ENCODE measurements around the gene SOX6. TPM values are rescaled to one million over a fixed set of nuclear protein-coding genes. Genes with fewer than 3 reads are reported as not detected.

Gene SOX6
- polyA plus RNA-seq, 1 donor (not counting 4 experiments of a cell fraction or from before 2014, with no cell fraction given) = 6.0 TPM

GRCh38 chr11:16013242-16013641 lies 343.1 kb downstream of the SOX6 start:
- H3K9me1 ChIP-seq (ENCODE audit: control insufficient read depth, extremely low read depth, insufficient read depth, low read length) = no peaks in the 10 kb centered on the region
- DNase-seq (ENCODE audit: low read depth, low spot score) (no peak), FAIRE-seq (no peak)
- H3K4me2 ChIP-seq (ENCODE audit: control insufficient read depth, extremely low read depth, insufficient read depth, low read depth, low read length) = no peak overlapping the region
- no peaks in the 10 kb centered on the region for H3K4me1 ChIP-seq (ENCODE audit: control insufficient read depth, extremely low read depth, insufficient read depth, low read length)
- H2AFZ ChIP-seq (ENCODE audit: control insufficient read depth, low read length) = no peak overlapping the region
- H4K20me1 ChIP-seq (ENCODE audit: control insufficient read depth, extremely low read depth, insufficient read depth, low read length) = no peaks in the 10 kb centered on the region
- no peaks in the 10 kb centered on the region for H3K27me3 ChIP-seq (ENCODE audit: control insufficient read depth, extremely low read depth, insufficient read depth, low read length)
- no peak overlapping the region for H3K27ac ChIP-seq (ENCODE audit: control insufficient read depth, insufficient read depth, low read length)
- no peak overlapping the region for H3K9ac ChIP-seq (ENCODE audit: control insufficient read depth, extremely low read depth, insufficient read depth, low read length)
- TF ChIP-seq CTCF (optimal IDR thresholded peaks at IDR 0.05 in 1 of 3, IDR thresholded peaks at IDR 0.05 in 1 of 3, conservative IDR thresholded peaks at IDR 0.05 in 1 of 3; ENCODE audit: extremely low read depth in 1 of 3, insufficient read depth in 2 of 3, low read length in 3 of 3) = no peak
- no peak for TF ChIP-seq EZH2 (IDR thresholded peaks at IDR 0.05; ENCODE audit: low read length)
- H3K9me3 ChIP-seq (ENCODE audit: control insufficient read depth, low read depth, low read length) = no peaks in the 10 kb centered on the region
- dilution Hi-C loops (cut with MboI; ENCODE audit: extremely low pct_ligation_motif_present, low sequenced_read_pairs) = no loop called here
- H3K4me3 ChIP-seq (ENCODE audit: control insufficient read depth in 2 of 3, extremely low read depth in 1 of 3, insufficient read depth in 2 of 3, low read depth in 1 of 3, low read length in 3 of 3) = no peak overlapping the region
- no peaks in the 10 kb centered on the region for H3K36me3 ChIP-seq (ENCODE audit: control insufficient read depth in 2 of 2, extremely low read depth in 1 of 2, insufficient read depth in 2 of 2, low read length in 2 of 2)
- H3K79me2 ChIP-seq (ENCODE audit: control insufficient read depth, insufficient read depth, low read length) = no peaks in the 10 kb centered on the region

GRCh38 chr11:16012125-16012751 lies 344.1 kb downstream of the SOX6 start:
- dilution Hi-C loops (cut with MboI; ENCODE audit: extremely low pct_ligation_motif_present, low sequenced_read_pairs) = no loop called here

More at GRCh38 chr11:16012125-16012751, 344.1 kb downstream of the SOX6 start:
- no peaks in the 10 kb centered on the region for H3K27me3 ChIP-seq (ENCODE audit: control insufficient read depth, extremely low read depth, insufficient read depth, low read length)
- no peaks in the 10 kb centered on the region for H3K4me1 ChIP-seq (ENCODE audit: control insufficient read depth, extremely low read depth, insufficient read depth, low read length)
- H3K79me2 ChIP-seq (ENCODE audit: control insufficient read depth, insufficient read depth, low read length) = no peaks in the 10 kb centered on the region
- FAIRE-seq (no peak), DNase-seq (ENCODE audit: low read depth, low spot score) (no peak)
- H3K4me3 ChIP-seq (ENCODE audit: control insufficient read depth in 2 of 3, extremely low read depth in 1 of 3, insufficient read depth in 2 of 3, low read depth in 1 of 3, low read length in 3 of 3) = no peak overlapping the region
- no peaks in the 10 kb centered on the region for H3K36me3 ChIP-seq (ENCODE audit: control insufficient read depth in 2 of 2, extremely low read depth in 1 of 2, insufficient read depth in 2 of 2, low read length in 2 of 2)
- no peaks in the 10 kb centered on the region for H4K20me1 ChIP-seq (ENCODE audit: control insufficient read depth, extremely low read depth, insufficient read depth, low read length)
- no peaks in the 10 kb centered on the region for H3K9me3 ChIP-seq (ENCODE audit: control insufficient read depth, low read depth, low read length)
- H2AFZ ChIP-seq (ENCODE audit: control insufficient read depth, low read length) = no peak overlapping the region
- H3K27ac ChIP-seq (ENCODE audit: control insufficient read depth, insufficient read depth, low read length) = no peak overlapping the region
- no peak overlapping the region for H3K4me2 ChIP-seq (ENCODE audit: control insufficient read depth, extremely low read depth, insufficient read depth, low read depth, low read length)
- no peaks in the 10 kb centered on the region for H3K9me1 ChIP-seq (ENCODE audit: control insufficient read depth, extremely low read depth, insufficient read depth, low read length)
- no peak overlapping the region for H3K9ac ChIP-seq (ENCODE audit: control insufficient read depth, extremely low read depth, insufficient read depth, low read length)
- no peak for TF ChIP-seq EZH2 (IDR thresholded peaks at IDR 0.05; ENCODE audit: low read length)
- no peak for TF ChIP-seq CTCF (optimal IDR thresholded peaks at IDR 0.05 in 1 of 3, IDR thresholded peaks at IDR 0.05 in 1 of 3, conservative IDR thresholded peaks at IDR 0.05 in 1 of 3; ENCODE audit: extremely low read depth in 1 of 3, insufficient read depth in 2 of 3, low read length in 3 of 3)

Data from keratinocyte (primary cell).